HG03280 (cell line): ENCODE results near the gene YBEY.

Experiments
- ATAC-seq: cut with Tn5 transposase; IDR thresholded peaks from one replicate; pipeline ENCODE4 v1.9.1; 2021; ENCODE audit warnings: mild to moderate bottlenecking, moderate library complexity; ENCODE audit not compliant: unreplicated experiment

YBEY gene

GRCh38 chr21:46264046-46264689 lies 22.0 kb upstream of the YBEY start:
- no peak for ATAC-seq

DNA sequence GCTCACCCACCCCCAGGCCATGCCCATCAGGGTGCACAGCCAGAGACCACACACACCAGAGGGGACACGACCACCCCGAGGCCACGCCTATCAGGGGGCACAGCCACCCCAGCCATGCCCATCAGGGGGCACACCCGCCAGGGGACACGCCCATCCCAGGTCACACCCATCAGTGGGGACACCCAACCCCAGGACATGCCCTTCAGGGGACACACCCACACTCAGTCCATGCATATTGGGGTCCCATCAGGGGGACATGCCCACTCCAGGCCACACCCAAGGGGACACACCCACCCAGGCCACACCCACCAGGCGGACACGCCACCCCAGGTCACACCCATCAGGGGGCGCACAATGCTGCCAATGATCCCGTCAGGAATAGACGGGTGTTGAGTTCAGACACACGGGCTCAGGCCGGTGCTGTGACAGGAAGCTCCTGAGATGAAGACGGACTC lies 21.4 kb upstream of the YBEY start:
- no peak for ATAC-seq

GRCh38 chr21:46265736-46266525 lies 20.2 kb upstream of the YBEY start:
- ATAC-seq = no peak

DNA sequence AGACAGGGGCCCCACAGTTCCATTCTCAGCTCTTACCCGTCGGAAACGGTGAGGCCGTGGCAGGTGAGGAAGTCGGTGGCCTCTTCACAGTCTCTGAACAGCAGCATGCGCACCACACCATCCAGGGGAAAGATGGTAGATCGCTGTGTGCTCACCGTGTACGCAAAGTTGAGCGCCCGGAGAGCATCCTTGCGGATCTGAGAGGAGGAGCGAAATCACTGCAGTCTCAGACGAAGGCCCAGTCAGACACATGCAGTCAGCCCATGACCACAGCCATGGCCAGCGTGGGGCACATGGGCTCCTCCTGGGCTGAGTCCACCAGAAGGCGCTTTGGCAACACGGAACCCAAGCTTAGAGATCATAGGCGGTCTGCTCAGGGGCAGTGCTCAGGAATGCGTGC lies 19.2 kb upstream of the YBEY start:
- ATAC-seq = no peak

DNA sequence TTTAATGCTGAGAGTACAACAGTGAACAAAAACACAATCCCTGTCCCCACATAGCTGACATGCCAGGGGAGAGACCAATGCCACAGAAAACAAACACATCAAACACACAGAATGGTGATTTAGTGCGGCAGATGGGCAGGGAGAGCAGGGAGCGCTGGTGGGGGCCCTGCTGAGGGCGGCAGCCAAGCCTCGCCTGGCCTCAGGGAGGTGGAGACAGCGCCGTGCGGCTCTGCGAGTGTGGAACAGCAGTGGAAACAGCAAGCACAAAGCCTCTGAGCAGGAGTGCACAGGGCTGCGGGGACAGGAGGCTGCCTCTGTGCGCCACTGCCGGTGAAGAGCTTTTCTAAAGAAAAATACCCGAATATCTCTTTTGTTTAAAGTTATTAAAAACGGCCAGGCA lies 17.8 kb upstream of the YBEY start:
- no peak for ATAC-seq

GRCh38 chr21:46269466-46269865 lies 16.7 kb upstream of the YBEY start:
- ATAC-seq = no peak

DNA sequence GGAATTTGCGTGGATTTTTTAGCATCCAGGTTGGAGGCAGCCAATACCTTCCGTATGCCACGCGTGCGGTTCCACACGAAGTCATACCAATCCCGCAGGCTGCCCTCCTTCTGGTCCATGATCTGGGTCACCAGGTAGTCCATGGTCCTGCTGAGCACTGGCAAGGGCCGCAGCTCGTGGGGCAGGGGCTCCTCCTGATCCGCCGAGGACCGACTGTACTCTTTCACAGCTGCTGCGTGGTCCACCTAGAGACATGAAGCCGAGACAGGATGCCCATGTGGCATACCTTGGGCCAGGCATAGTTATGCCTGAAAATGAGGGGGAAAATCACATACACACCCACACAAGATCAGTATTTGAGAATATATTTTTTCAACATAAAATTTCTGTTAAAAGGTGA lies 12.8 kb upstream of the YBEY start:
- no peak for ATAC-seq

DNA sequence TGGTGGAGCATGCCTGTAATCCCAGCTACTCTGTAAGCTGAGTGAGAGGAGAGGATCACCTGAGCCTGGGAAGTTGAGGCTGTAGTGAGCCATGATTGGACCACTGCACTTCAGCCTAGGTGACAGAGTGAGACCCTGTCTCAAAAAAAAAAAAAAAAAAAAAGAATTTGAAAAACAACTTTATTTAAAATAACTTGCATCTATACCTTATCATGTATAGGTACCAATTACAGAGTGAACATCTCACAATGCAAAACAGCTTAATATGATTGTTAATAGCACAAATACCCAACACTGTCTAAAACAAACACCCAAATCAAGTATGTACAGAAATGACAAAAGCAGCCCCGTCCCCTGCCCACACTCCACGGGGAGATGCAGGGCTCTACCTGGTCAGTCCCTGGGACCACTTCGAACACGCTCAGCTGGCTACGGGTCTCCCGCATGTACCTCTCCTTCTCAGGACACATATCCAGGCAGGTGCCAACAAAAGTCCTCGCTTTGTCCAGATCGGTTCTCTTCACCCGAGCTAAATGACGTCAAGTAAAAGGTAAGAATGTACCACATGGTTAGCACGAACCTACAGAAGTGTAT lies 11.2 kb upstream of the YBEY start:
- ATAC-seq = no peak

DNA sequence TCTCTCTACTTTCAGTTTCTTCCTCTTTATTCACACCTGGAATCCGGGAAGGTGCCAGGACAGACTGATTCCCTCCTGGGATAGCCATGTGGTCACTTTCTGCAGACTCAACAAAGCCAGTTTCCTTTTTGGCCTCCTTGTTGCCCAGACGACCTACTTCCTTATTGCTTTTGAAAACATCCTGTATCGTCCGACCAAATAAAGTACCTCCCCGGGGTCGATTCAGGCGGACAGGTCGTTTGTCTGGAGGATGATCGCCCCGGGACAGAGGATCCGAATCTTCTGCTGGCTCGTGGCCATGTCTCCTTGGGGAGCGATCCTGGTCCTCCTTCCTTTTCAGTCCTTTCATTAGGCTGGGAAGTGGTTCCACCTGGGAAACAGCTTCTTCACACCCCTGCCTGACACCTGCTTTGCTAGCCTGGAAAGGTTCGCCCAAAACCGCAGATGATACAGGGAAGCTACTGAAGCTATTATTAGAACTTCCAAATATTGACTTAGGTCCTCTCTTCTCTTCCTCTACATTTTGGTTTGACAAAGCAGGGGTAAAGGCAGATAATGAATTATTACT lies 2.0 kb upstream of the YBEY start:
- ATAC-seq = no peak

- no peak for ATAC-seq
These were observed 1.4 kb upstream of the YBEY start for GRCh38 chr21:46284733-46285132.

GRCh38 chr21:46285206-46285661 lies 908 bp upstream of the YBEY start, which contains the start of gene MCM3AP:
MCM3AP (minus strand) TSS chr21:46285611; CDS start chr21:46285286, 325 bp downstream.
- no peak for ATAC-seq

DNA sequence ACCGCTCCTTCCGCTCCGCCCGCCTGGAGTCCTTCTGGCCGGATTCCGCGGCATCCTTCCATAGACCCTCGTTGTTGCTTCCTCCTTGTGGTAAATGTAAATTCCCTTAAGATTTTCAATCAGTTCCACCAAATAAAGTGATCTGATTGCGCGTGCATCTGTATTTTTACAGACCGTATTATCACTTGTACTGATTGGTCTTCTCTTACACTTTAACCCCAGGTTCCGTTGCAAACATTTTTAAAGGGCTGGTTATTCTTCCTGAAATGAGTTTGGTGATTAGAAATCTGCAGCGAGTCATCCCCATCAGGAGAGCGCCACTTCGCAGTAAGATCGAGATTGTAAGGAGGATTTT lies 483 bp downstream of the YBEY start:
- ATAC-seq = no peak

DNA sequence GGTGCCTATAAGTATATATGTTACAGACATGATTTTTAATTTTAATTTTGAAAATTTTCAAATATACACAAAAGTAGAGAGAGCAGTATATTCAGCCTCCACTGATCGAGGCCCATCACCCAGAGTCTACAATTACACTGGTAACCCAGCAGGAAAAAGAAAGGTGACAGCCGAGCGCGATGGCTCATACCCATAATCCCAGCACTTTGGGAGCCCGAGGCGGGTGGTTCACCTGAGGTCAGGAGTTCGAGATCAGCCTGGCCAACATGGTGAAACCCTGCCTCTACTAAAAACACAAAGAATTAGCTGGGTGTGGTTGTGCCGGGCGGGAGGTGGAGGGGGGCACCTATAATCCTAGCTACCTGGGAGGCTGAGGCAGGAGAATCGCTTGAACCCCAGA lies 1.4 kb downstream of the YBEY start:
- ATAC-seq = no peak

- no peak for ATAC-seq
These were observed 3.6 kb downstream of the YBEY start for GRCh38 chr21:46289655-46290179.

DNA sequence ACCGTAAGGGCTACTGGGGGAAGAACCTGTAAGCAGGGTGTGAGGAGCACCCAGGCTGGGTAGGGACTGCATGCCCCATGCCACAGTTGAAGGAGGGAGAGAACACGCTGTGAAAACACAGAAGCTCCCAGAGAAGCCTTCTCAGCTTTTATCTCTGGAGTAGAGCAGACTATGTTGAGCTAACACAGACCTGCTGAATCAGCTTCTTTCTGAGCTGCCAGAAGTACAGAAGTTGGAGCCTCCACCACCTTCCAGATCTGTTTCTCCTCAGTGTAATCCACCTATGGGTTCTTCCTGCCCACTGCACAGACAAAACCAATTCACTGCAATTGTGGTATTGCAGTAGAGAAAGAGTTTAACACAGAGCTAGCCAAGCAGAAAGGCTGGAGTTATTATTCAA lies 5.4 kb downstream of the YBEY start:
- no peak for ATAC-seq

GRCh38 chr21:46294647-46295176 lies 8.6 kb downstream of the YBEY start:
- ATAC-seq = no peak

DNA sequence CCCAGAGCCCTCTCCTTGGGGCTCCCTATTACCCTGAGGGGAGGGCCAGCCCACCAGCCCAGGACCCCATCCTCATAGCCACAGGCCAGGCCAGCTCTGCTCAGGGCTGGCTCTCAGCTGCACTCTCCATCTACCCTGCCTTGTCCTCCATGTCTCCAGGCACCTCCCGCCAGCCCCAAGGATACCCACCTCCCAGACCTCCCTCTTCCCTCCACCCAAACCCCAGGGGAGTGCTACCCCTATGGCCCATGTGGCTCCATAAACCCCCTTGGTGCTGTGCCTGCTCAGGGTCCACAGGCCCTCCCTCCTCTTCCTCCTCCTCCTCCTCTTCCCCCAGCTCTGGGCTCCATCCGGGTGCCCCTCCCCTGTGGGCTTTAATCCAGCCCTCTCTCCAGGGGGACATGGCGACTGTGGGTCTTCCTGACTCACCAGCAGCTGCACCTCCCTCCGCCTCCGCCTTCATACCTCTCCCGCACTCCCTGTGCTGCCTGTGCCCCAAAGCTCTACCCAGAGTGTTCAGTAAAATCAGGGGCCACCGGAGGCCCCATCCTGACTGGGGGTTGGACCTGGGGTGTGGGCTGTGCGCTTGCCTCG lies 9.1 kb downstream of the YBEY start:
- no peak for ATAC-seq

- no peak for ATAC-seq
These were observed 10.0 kb downstream of the YBEY start for GRCh38 chr21:46295996-46296752.

DNA sequence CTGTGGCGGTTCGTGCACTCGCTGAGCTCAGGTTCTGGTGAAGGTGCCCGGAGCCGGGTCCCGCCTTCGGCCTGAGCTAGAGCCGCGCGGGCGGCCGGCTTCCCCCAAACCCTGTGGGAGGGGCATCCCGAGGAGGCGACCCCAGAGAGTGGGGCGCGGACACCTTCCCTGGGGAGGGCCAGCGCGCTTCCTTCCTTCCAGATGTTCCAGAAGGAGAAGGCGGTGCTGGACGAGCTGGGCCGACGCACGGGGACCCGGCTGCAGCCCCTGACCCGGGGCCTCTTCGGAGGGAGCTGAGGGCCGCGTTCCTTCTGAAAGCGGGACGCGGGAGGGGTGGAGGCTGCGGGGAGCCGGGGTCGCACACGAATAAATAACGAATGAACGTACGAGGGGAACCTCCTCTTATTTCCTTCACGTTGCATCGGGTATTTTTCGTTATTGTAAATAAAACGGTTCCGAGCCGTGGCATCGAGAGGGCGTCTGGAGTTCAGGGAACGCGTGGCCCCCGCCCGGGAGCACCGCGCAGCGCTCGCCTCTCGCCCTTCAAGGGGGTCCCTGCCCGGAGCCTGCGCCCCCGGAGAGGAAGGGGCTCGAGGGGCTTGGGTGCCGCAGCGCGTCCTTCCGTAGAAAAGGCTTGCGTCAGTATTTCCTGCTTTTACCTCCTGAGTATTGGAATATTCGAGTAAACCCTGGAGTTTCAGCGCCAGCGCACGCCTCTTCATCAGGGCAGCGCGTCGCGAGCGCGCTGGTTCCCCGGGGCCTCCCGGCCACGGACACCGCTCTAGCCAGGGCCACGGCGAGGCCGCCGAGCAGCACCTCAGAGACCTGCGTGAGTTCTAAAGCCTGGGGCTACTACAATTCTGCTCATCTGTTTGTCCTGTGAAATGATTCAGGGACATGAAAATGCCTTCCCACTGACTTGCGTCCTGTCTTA lies 11.5 kb downstream of the YBEY start:
- no peak for ATAC-seq
